Measurements from ENCODE around the gene SYNPO2L. TPM values are rescaled to one million over a fixed set of nuclear protein-coding genes. Genes with fewer than 3 reads are reported as not detected.

The SYNPO2L gene
- total and polyA plus RNA-seq, 4 donors: 0.13 to 0.63 (median 0.18) TPM; not detected in 1

DNA sequence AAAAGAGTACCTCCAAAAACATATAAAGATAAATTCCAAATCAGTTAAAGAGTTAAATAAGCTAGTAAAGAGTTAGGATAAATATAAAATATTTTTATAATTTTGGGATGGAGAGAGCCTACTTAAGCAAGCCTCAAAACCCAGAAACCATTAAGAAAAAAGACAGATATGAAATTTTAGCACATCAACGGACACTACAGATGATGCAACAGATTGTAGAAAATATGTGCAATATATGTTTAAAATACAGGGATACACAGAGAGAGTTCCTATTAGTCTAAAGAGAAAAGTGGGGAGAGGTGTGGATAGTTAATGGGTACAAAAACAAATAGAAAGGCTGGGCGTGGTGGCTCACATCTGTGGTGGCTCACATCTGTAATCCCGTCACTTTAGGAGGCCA is 41.1 kb downstream of the SYNPO2L start:
- WGBS, 2 donors: 89 to 94% methylated on average over 3 of the region's 3 CpGs
- Histone ChIP-seq H3K36me3 (ENCODE audit: control insufficient read depth in 1 of 2, insufficient read depth in 2 of 2, low read length in 1 of 2) (no peaks in the 10 kb centered on the region), H3K4me3 (ENCODE audit: low read length in 2 of 2) (no peak overlapping the region), H3K9me3 (ENCODE audit: control insufficient read depth, low read length) (no peaks in the 10 kb centered on the region), H3K27ac (ENCODE audit: low read depth in 1 of 2, low read length in 2 of 2) (no peak overlapping the region), H3K4me1 (ENCODE audit: control insufficient read depth in 1 of 2, insufficient read depth in 2 of 2, low read length in 2 of 2) (no peaks in the 10 kb centered on the region), H3K27me3 (ENCODE audit: control insufficient read depth in 1 of 2, insufficient read depth in 2 of 2, low read length in 1 of 2) (no peaks in the 10 kb centered on the region)
- no peak for ATAC-seq (ENCODE audit: low FRiP score)
- no peak for DNase-seq
- intact Hi-C loops (cut with DNase I): no loop called here

DNA sequence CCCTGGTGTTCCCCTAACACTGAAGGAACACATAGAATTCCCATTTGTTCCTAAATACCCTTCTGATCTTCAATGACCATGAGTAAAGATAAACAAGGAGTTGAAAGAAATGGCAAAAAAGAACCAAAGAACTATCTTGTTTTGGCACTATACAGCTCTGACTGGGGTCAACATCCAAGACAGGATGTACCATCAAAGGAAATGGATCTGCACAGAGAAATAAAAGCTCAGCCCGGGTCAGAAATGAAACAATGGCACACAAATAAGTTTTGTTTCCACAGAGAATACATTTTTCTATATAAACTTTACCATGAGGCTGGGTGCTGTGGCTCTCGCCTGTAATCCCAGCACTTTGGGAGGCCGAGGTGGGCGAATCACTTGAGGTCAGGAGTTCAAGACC is 46.7 kb downstream of the SYNPO2L start:
- no peaks in the 10 kb centered on the region for H3K27me3 ChIP-seq (ENCODE audit: control insufficient read depth in 1 of 2, insufficient read depth in 2 of 2, low read length in 1 of 2)
- intact Hi-C loops (cut with DNase I): no loop called here
- H3K4me1 ChIP-seq (ENCODE audit: control insufficient read depth in 1 of 2, insufficient read depth in 2 of 2, low read length in 2 of 2): no peaks in the 10 kb centered on the region
- no peaks in the 10 kb centered on the region for H3K36me3 ChIP-seq (ENCODE audit: control insufficient read depth in 1 of 2, insufficient read depth in 2 of 2, low read length in 1 of 2)
- no peak overlapping the region for H3K27ac ChIP-seq (ENCODE audit: low read depth in 1 of 2, low read length in 2 of 2)
- DNase-seq (no peak), ATAC-seq (ENCODE audit: low FRiP score) (no peak)
- no peaks in the 10 kb centered on the region for H3K9me3 ChIP-seq (ENCODE audit: control insufficient read depth, low read length)
- WGBS, 2 donors: 95 to 96% methylated on average over 4 of the region's 4 CpGs
- no peak overlapping the region for H3K4me3 ChIP-seq (ENCODE audit: low read length in 2 of 2)

DNA sequence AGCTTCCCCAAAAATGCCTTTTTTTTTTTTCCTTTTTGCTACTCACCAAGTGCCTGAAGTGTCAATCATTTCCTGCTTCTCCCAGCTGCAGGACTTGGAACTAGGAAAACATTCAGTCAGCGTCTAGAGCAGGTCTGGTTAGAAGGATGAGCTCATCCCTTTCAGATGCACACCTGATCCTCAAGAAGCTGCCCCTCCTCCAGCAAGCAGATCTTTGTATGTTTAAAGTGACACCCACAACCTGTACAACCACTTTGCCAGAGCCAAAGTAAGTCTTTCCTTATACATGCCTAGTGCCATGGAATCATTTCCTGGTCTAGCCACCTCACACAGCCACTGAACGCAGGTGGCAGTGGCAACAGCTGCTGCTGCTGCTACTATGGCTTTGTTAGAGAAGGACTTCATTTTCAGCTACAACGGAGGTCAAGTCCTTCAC is 54.3 kb downstream of the SYNPO2L start:
- WGBS, 2 donors: 71% methylated on average over 3 of the region's 3 CpGs
- no peak overlapping the region for H3K27ac ChIP-seq (ENCODE audit: low read depth in 1 of 2, low read length in 2 of 2)

DNA sequence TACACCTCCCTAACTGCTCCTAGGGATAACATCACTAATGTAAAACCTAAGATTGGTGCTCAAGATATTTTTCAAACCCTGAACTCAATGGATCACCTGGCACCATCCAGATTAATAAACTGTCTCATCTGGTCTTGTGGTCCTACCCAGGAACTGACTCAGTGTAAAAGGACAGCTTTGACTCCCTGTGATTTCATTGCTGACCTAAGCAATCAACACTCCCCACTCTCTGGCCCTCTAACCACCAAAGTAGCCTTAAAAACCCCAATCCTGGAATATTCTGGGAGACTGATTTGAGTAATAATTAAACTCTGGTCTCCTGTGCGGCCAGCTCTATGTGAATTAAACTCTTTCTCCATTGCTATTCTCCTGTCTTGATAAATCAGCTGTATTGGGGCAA is 58.5 kb downstream of the SYNPO2L start:
- ATAC-seq (ENCODE audit: low FRiP score): no peak
- Histone ChIP-seq H3K4me3 (ENCODE audit: low read length in 2 of 2) (no peak overlapping the region), H3K36me3 (ENCODE audit: control insufficient read depth in 1 of 2, insufficient read depth in 2 of 2, low read length in 1 of 2) (no peaks in the 10 kb centered on the region), H3K4me1 (ENCODE audit: control insufficient read depth in 1 of 2, insufficient read depth in 2 of 2, low read length in 2 of 2) (peaks cover 0 to 3% of the 10 kb centered on the region in 2 donors), H3K9me3 (ENCODE audit: control insufficient read depth, low read length) (no peaks in the 10 kb centered on the region), H3K27me3 (ENCODE audit: control insufficient read depth in 1 of 2, insufficient read depth in 2 of 2, low read length in 1 of 2) (no peaks in the 10 kb centered on the region), H3K27ac (ENCODE audit: low read depth in 1 of 2, low read length in 2 of 2) (no peak overlapping the region)
- WGBS, 2 donors: 97 to 100% methylated on average over 1 of the region's 1 CpG
- DNase-seq: no peak
- intact Hi-C loops (cut with DNase I): no loop called here

More for the DNA sequence above, 54.3 kb downstream of the SYNPO2L start:
- Histone ChIP-seq H3K36me3 (ENCODE audit: control insufficient read depth in 1 of 2, insufficient read depth in 2 of 2, low read length in 1 of 2) (no peaks in the 10 kb centered on the region), H3K27me3 (ENCODE audit: control insufficient read depth in 1 of 2, insufficient read depth in 2 of 2, low read length in 1 of 2) (no peaks in the 10 kb centered on the region), H3K4me3 (ENCODE audit: low read length in 2 of 2) (no peak overlapping the region), H3K9me3 (ENCODE audit: control insufficient read depth, low read length) (no peaks in the 10 kb centered on the region), H3K4me1 (ENCODE audit: control insufficient read depth in 1 of 2, insufficient read depth in 2 of 2, low read length in 2 of 2) (peaks cover 0 to 3% of the 10 kb centered on the region in 2 donors)
- intact Hi-C loops (cut with DNase I): no loop called here
- ATAC-seq (ENCODE audit: low FRiP score): no peak
- no peak for DNase-seq

Other genes with a start within 250 kb of the SYNPO2L start
- 100 to 1,000 TPM; 116 to 125 TPM for gene ANXA7, start 242.0 kb downstream of the SYNPO2L start, total RNA-seq
- gene ANXA7, start 242.0 kb downstream of the SYNPO2L start, polyA plus RNA-seq: 10 to 100 TPM; 72.4 to 88.3 TPM
- gene MSS51, start 222.5 kb downstream of the SYNPO2L start, total RNA-seq: 1 to 10 TPM; 2.9 to 6.3 TPM
- 1 to 10 TPM; 1.7 to 1.8 TPM for gene MSS51, start 222.5 kb downstream of the SYNPO2L start, polyA plus RNA-seq
- gene PPP3CB, start 160.0 kb downstream of the SYNPO2L start, total RNA-seq: 10 to 100 TPM; 61.0 to 65.6 TPM
- gene PPP3CB, start 160.0 kb downstream of the SYNPO2L start, polyA plus RNA-seq: 10 to 100 TPM; 39.7 to 46.1 TPM
- 10 to 100 TPM; 32.6 to 45.7 TPM for gene USP54, start 64.7 kb downstream of the SYNPO2L start, total RNA-seq
- 1 to 10 TPM; 1.9 to 6.1 TPM for gene USP54, start 64.7 kb downstream of the SYNPO2L start, polyA plus RNA-seq
- gene MYOZ1, start 14.6 kb downstream of the SYNPO2L start, total RNA-seq: 10 to 100 TPM in 1 of 2 donors, 1 to 10 TPM in 1; 3.2 to 13.1 TPM
- 1 to 10 TPM; 6.6 to 6.9 TPM for gene MYOZ1, start 14.6 kb downstream of the SYNPO2L start, polyA plus RNA-seq
- gene AGAP5, start 42.1 kb upstream of the SYNPO2L start, total RNA-seq: 10 to 100 TPM in 1 of 2 donors, 1 to 10 TPM in 1; 8.1 to 13.2 TPM
- gene AGAP5, start 42.1 kb upstream of the SYNPO2L start, polyA plus RNA-seq: 1 to 10 TPM; 1.5 to 5.4 TPM
- gene SEC24C, start 88.3 kb upstream of the SYNPO2L start, total RNA-seq: 10 to 100 TPM; 61.4 to 69.3 TPM
- gene SEC24C, start 88.3 kb upstream of the SYNPO2L start, polyA plus RNA-seq: 10 to 100 TPM; 13.5 to 49.4 TPM
- 10 to 100 TPM; 13.2 to 13.7 TPM for gene CHCHD1, start 126.0 kb upstream of the SYNPO2L start, total RNA-seq
- 10 to 100 TPM; 30.2 to 58.9 TPM for gene CHCHD1, start 126.0 kb upstream of the SYNPO2L start, polyA plus RNA-seq
- 100 to 1,000 TPM; 116 to 137 TPM for gene ZSWIM8, start 129.6 kb upstream of the SYNPO2L start, total RNA-seq
- gene ZSWIM8, start 129.6 kb upstream of the SYNPO2L start, polyA plus RNA-seq: 100 to 1,000 TPM in 1 of 2 donors, 10 to 100 TPM in 1; 75.1 to 314 TPM
- gene NDST2, start 155.6 kb upstream of the SYNPO2L start, total RNA-seq: 10 to 100 TPM; 31.9 to 55.6 TPM
- gene NDST2, start 155.6 kb upstream of the SYNPO2L start, polyA plus RNA-seq: 10 to 100 TPM in 1 of 2 donors, 1 to 10 TPM in 1; 2.1 to 23.2 TPM
- gene CAMK2G, start 218.5 kb upstream of the SYNPO2L start, total RNA-seq: 10 to 100 TPM; 70.6 to 76.7 TPM
- 10 to 100 TPM; 37.1 to 70.9 TPM for gene CAMK2G, start 218.5 kb upstream of the SYNPO2L start, polyA plus RNA-seq

Data from aorta (tissue), 5 donors.